WTC11 (cell line): ENCODE results near the gene TGM2. TPM values are rescaled to one million over a fixed set of nuclear protein-coding genes. Genes with fewer than 3 reads are reported as not detected.

Experiments used
- ATAC-seq: fragments of 200-7000 bp; cut with Tn5 transposase; 2 replicates; pipeline ENCODE4 v1.10.0; 2021; ENCODE audit warnings: mild to moderate bottlenecking, moderate library complexity
- CTCF ChIA-PET: fragments of 300-600 bp; sonication (Branson Sonifier 250); formaldehyde crosslinking; loops from one replicate; lab custom pipeline; 2021; ENCODE audit warnings: antibody characterized with exemption; lab: Charles Lee
- POLR2A ChIA-PET: fragments of 350-600 bp; sonication (Branson Sonifier 250); formaldehyde crosslinking; loops from one replicate; lab custom pipeline; 2021; ENCODE audit warnings: antibody characterized with exemption; lab: Charles Lee
- DNase-seq: peaks from one replicate; pipeline ENCODE4 v3.0.0; 2021; ENCODE audit warnings: low spot score
- H3K27ac Mint-ChIP-seq: 2 replicates; pipeline ENCODE4 v1.8.0; 2021; ENCODE audit warnings: mixed read lengths
- H3K27me3 Mint-ChIP-seq: 2 replicates; pipeline ENCODE4 v1.8.0; 2021; ENCODE audit warnings: low read depth, mild to moderate bottlenecking, moderate library complexity, mixed read lengths
- H3K36me3 Mint-ChIP-seq: 2 replicates; pipeline ENCODE4 v1.8.0; 2021; ENCODE audit warnings: mixed read lengths
- H3K4me1 Mint-ChIP-seq: 2 replicates; pipeline ENCODE4 v1.8.0; 2022; ENCODE audit warnings: mixed read lengths
- H3K4me3 Mint-ChIP-seq: 2 replicates; pipeline ENCODE4 v1.8.0; 2021; ENCODE audit warnings: mild to moderate bottlenecking, moderate library complexity, mixed read lengths
- H3K9me3 Mint-ChIP-seq: 2 replicates; pipeline ENCODE4 v1.8.0; 2021; ENCODE audit warnings: mixed read lengths
- ATF3 ChIP-seq: sonication (generic); formaldehyde crosslinking; conservative IDR thresholded peaks from 2 replicates; pipeline ENCODE4 v1.8.1; 2022; ENCODE audit warnings: mild to moderate bottlenecking, missing genetic modification reagents
- ATF6 ChIP-seq: sonication (generic); formaldehyde crosslinking; IDR thresholded peaks from 2 replicates; pipeline ENCODE4 v1.8.1; 2023; ENCODE audit warnings: mild to moderate bottlenecking, missing genetic modification reagents
- CTCF ChIP-seq: fragments of 200-600 bp; IDR thresholded peaks from 2 replicates; pipeline ENCODE4 v1.8.0; 2022; ENCODE audit warnings: antibody characterized with exemption
- ELF4 ChIP-seq: sonication (generic); formaldehyde crosslinking; IDR thresholded peaks from 2 replicates; pipeline ENCODE4 v1.8.1; 2022; ENCODE audit warnings: low read depth, mild to moderate bottlenecking, moderate library complexity, missing genetic modification reagents
- FOXP1 ChIP-seq: sonication (generic); formaldehyde crosslinking; IDR thresholded peaks from 2 replicates; pipeline ENCODE4 v1.8.0; 2022; ENCODE audit warnings: missing genetic modification reagents, mild to moderate bottlenecking, moderate library complexity, borderline replicate concordance
- HMGA2 ChIP-seq: fragments of 250-450 bp; sonication (Bioruptor Pico); IDR thresholded peaks from 2 replicates; pipeline ENCODE4 v1.4.0; 2021; ENCODE audit warnings: mild to moderate bottlenecking, moderate library complexity
- IRF2 ChIP-seq: sonication (generic); formaldehyde crosslinking; IDR thresholded peaks from 2 replicates; pipeline ENCODE4 v1.8.0; 2022; ENCODE audit warnings: low read depth, missing genetic modification reagents, borderline replicate concordance
- NFATC4 ChIP-seq: fragments of 250-450 bp; sonication (Bioruptor Pico); IDR thresholded peaks from 2 replicates; pipeline ENCODE4 v1.9.0; 2021; ENCODE audit warnings: mild to moderate bottlenecking
- OVOL2 ChIP-seq: fragments of 250-450 bp; sonication (Bioruptor Pico); IDR thresholded peaks from 2 replicates; pipeline ENCODE4 v1.9.0; 2021; ENCODE audit warnings: mild to moderate bottlenecking, borderline replicate concordance
- SMAD3 ChIP-seq: sonication (generic); formaldehyde crosslinking; IDR thresholded peaks from 2 replicates; pipeline ENCODE4 v1.8.0; 2022; ENCODE audit warnings: missing genetic modification reagents, mild to moderate bottlenecking, borderline replicate concordance
- SMAD4 ChIP-seq: sonication (generic); formaldehyde crosslinking; IDR thresholded peaks from 2 replicates; pipeline ENCODE4 v1.8.0; 2022; ENCODE audit warnings: mild to moderate bottlenecking, missing genetic modification reagents
- STAT6 ChIP-seq: sonication (generic); formaldehyde crosslinking; conservative IDR thresholded peaks from 2 replicates; pipeline ENCODE4 v1.8.1; 2023; ENCODE audit warnings: mild to moderate bottlenecking, low read depth, missing genetic modification reagents, moderate library complexity
- USF2 ChIP-seq: sonication (generic); formaldehyde crosslinking; IDR thresholded peaks from 2 replicates; pipeline ENCODE4 v1.8.1; 2023; ENCODE audit warnings: mild to moderate bottlenecking, missing genetic modification reagents, moderate library complexity
- ZNF317 ChIP-seq: sonication (generic); formaldehyde crosslinking; IDR thresholded peaks from 2 replicates; pipeline ENCODE4 v1.8.1; 2023; ENCODE audit warnings: low read depth, mild to moderate bottlenecking, moderate library complexity, missing genetic modification reagents, borderline replicate concordance
- total RNA-seq: library from RNA; stranded (reverse); gene quantifications from 3 replicates; pipeline ENCODE4 v1.2.3, GENCODE V29; 2021

The TGM2 gene
- total RNA-seq, 1 experiment from 2014 or later: 1.5 TPM

- H3K4me1 Mint-ChIP-seq: peaks cover 4% of the 10 kb centered on the region; the same call in 1 of the 2 replicates
- no peak overlapping the region for H3K27ac Mint-ChIP-seq
- ATAC-seq: no peak
- ChIA-PET POLR2A (no interaction called here), CTCF (interaction anchor here (0.7 to 1.3 kb wide), 2 partner anchors 35 to 105 kb away, joined by 3 to 4 read pairs; no protein-coding TSS in a partner anchor)
- peaks cover 21% of the 10 kb centered on the region for H3K9me3 Mint-ChIP-seq
- DNase-seq: no peak
- TF ChIP-seq IRF2: no peak
- no peaks in the 10 kb centered on the region for H3K36me3 Mint-ChIP-seq
- H3K4me3 Mint-ChIP-seq: no peak overlapping the region
- no peaks in the 10 kb centered on the region; the same call in 1 of the 2 replicates for H3K27me3 Mint-ChIP-seq
These were observed 13.0 kb upstream of the TGM2 start for GRCh38 chr20:38178065-38178491.

- H3K4me1 Mint-ChIP-seq: peaks cover 4% of the 10 kb centered on the region; the same call in 1 of the 2 replicates
These were observed 12.1 kb upstream of the TGM2 start for GRCh38 chr20:38177201-38177600.

GRCh38 chr20:38175304-38176180, 10.5 kb upstream of the TGM2 start:
- ChIA-PET POLR2A (interaction anchor here (0.5 to 0.7 kb wide), 3 partner anchors 86 to 317 kb away, joined by 4 to 5 read pairs (median 4); no protein-coding TSS in a partner anchor), CTCF (interaction anchor here (0.5 to 3.1 kb wide), 17 partner anchors 9 to 183 kb away, joined by 3 to 15 read pairs (median 5); no protein-coding TSS in a partner anchor)
- H3K36me3 Mint-ChIP-seq: no peaks in the 10 kb centered on the region
- H3K27me3 Mint-ChIP-seq: no peaks in the 10 kb centered on the region
- no peak; the same call in 1 of the 2 replicates for ATAC-seq
- peaks cover 4% of the 10 kb centered on the region; the same call in 1 of the 2 replicates for H3K4me1 Mint-ChIP-seq
- no peak overlapping the region for H3K4me3 Mint-ChIP-seq
- no peak overlapping the region for H3K27ac Mint-ChIP-seq
- DNase-seq: no peak
- TF ChIP-seq ATF3 (CRISPR knock-in tag) (no peak), NFATC4 (CRISPR knock-in tag) (no peak), ELF4 (CRISPR knock-in tag) (no peak), OVOL2 (no peak), SMAD4 (CRISPR knock-in tag) (no peak), USF2 (CRISPR knock-in tag) (no peak), CTCF (no peak)
- no peaks in the 10 kb centered on the region for H3K9me3 Mint-ChIP-seq

More at GRCh38 chr20:38177201-38177600, 12.1 kb upstream of the TGM2 start:
- Mint-ChIP-seq H3K4me3 (no peak overlapping the region), H3K36me3 (no peaks in the 10 kb centered on the region), H3K27me3 (no peaks in the 10 kb centered on the region), H3K27ac (no peak overlapping the region), H3K9me3 (peaks cover 13% of the 10 kb centered on the region)
- ChIA-PET POLR2A (interaction anchor here (0.6 kb wide), 1 partner anchor 497 kb away, joined by 4 read pairs; no protein-coding TSS in a partner anchor), CTCF (interaction anchor here (3.1 kb wide), 1 partner anchor 44 kb away, joined by 15 read pairs; no protein-coding TSS in a partner anchor)
- TF ChIP-seq SMAD3 (CRISPR knock-in tag) (no peak), FOXP1 (no peak), ATF6 (CRISPR knock-in tag) (no peak), ZNF317 (CRISPR knock-in tag) (no peak), HMGA2 (CRISPR knock-in tag) (no peak), STAT6 (no peak)
- no peak for DNase-seq
- no peak for ATAC-seq
